ENCODE results near the gene CCDC57. TPM values are rescaled to one million over a fixed set of nuclear protein-coding genes. Genes with fewer than 3 reads are reported as not detected.

The CCDC57 gene
- total and polyA plus RNA-seq, 11 donors = 4.3 to 17.6 (median 9.5) TPM

GRCh38 chr17:82242698-82242976, 30.0 kb upstream of the CCDC57 start:
- 68 to 79% (median 76%) methylated on average over 24 of the region's 24 CpGs for WGBS, 4 donors
- ATAC-seq = no peak
- peak overlapping the region in 11 of 12 donors; percentile 58 to 86 (median 76) for H3K27ac ChIP-seq
- H3K27me3 ChIP-seq = no peaks in the 10 kb centered on the region
- H3K36me3 ChIP-seq = peaks cover 2 to 78% (median 51%) of the 10 kb centered on the region in 9 donors
- peaks cover 55 to 85% (median 80%) of the 10 kb centered on the region in 12 donors for H3K4me1 ChIP-seq
- DNase-seq = peak in 1 of 5 donors; percentile 59
- no peak for TF ChIP-seq POLR2A (IDR thresholded peaks at IDR 0.05)
- no peak for TF ChIP-seq CTCF (IDR thresholded peaks at IDR 0.05)
- H3K9me3 ChIP-seq = no peaks in the 10 kb centered on the region
- intact Hi-C loops (cut with DNase I) = loop anchor here in 4 of 10 donors (2.0 to 10.0 kb wide), 3 partner anchors 24 to 80 kb away; no protein-coding TSS in a partner anchor
- no peak overlapping the region for H3K4me3 ChIP-seq

GRCh38 chr17:82241926-82242697, 29.5 kb upstream of the CCDC57 start:
- WGBS, 4 donors = 17 to 24% (median 21%) methylated on average over 13 to 20 of the region's 20 CpGs
- Histone ChIP-seq H3K27me3 (no peaks in the 10 kb centered on the region), H3K4me1 (peaks cover 51 to 84% (median 77%) of the 10 kb centered on the region in 12 donors), H3K27ac (peak overlapping the region; percentile 58 to 86 (median 76)), H3K4me3 (peak overlapping the region in 1 of 12 donors; percentile 1), H3K9me3 (no peaks in the 10 kb centered on the region), H3K36me3 (peaks cover 0 to 78% (median 50%) of the 10 kb centered on the region in 9 donors)
- TF ChIP-seq CTCF (IDR thresholded peaks at IDR 0.05) = no peak
- TF ChIP-seq POLR2A (IDR thresholded peaks at IDR 0.05) = no peak
- intact Hi-C loops (cut with DNase I) = loop anchor here in 4 of 10 donors (2.0 to 10.0 kb wide), 3 partner anchors 25 to 80 kb away; no protein-coding TSS in a partner anchor
- DNase-seq (peak; percentile 61 to 72 (median 63)), ATAC-seq (peak; percentile 17 to 36 (median 36))

- intact Hi-C loops (cut with DNase I) = loop anchor here in 3 of 10 donors (5.0 to 10.0 kb wide), 2 partner anchors 53 to 81 kb away; no protein-coding TSS in a partner anchor
- 35 to 42% (median 39%) methylated on average over 18 to 27 of the region's 27 CpGs for WGBS, 4 donors
- no peaks in the 10 kb centered on the region for H3K9me3 ChIP-seq
- DNase-seq (peak; percentile 82 to 91 (median 84)), ATAC-seq (peak; percentile 33 to 62 (median 53))
- peaks cover 0 to 78% (median 43%) of the 10 kb centered on the region in 9 donors for H3K36me3 ChIP-seq
- TF ChIP-seq CTCF (IDR thresholded peaks at IDR 0.05) (no peak), POLR2A (IDR thresholded peaks at IDR 0.05) (no peak)
- no peaks in the 10 kb centered on the region for H3K27me3 ChIP-seq
- H3K4me3 ChIP-seq = peak overlapping the region in 1 of 12 donors; percentile 1
- H3K27ac ChIP-seq = peak overlapping the region; percentile 58 to 86 (median 76)
- H3K4me1 ChIP-seq = peaks cover 48 to 84% (median 75%) of the 10 kb centered on the region in 12 donors
Observed at GRCh38 chr17:82241183-82241925, 28.7 kb upstream of the CCDC57 start.

Data from heart left ventricle (tissue), 16 donors.